A549 (cell line): ENCODE results near the gene MRPL4.

Experiments
- CTCF ChIP-seq: fragments of >200 bp; sonication (Bioruptor Twin); formaldehyde crosslinking; IDR thresholded peaks from 3 replicates; pipeline ENCODE4 v1.5.1; 2016
- EP300 ChIP-seq, 2 experiments: fragments of >200 bp; sonication (Bioruptor Twin); formaldehyde crosslinking; IDR thresholded peaks; 2 replicates in 1 of 2; 3 replicates in 1 of 2; pipeline ENCODE4 v1.6.1; 2016 to 2017
- ESRRA ChIP-seq: fragments of 150-350 bp; IDR thresholded peaks from 2 replicates; pipeline ENCODE4 v1.6.1; 2014; ENCODE audit warnings: mild to moderate bottlenecking, low read length, borderline replicate concordance
- HOXA7 ChIP-seq: fragments of 250-450 bp; sonication (Bioruptor Pico); IDR thresholded peaks from 2 replicates; pipeline ENCODE4 v1.5.0; 2020; ENCODE audit warnings: mild to moderate bottlenecking, moderate library complexity
- KDM1A ChIP-seq: fragments of 200-600 bp; sonication (generic); IDR thresholded peaks from 2 replicates; pipeline ENCODE4 v1.6.1; 2016; ENCODE audit warnings: low read depth, mild to moderate bottlenecking
- MAFK ChIP-seq: fragments of 450-650 bp; IDR thresholded peaks from 2 replicates; pipeline ENCODE4 v1.6.1; 2014; ENCODE audit not compliant: partially characterized antibody
- MAX ChIP-seq: IDR thresholded peaks from 2 replicates; pipeline ENCODE4 v1.6.1; 2012
- MYC ChIP-seq: IDR thresholded peaks from 2 replicates; pipeline ENCODE4 v1.6.1; 2012; ENCODE audit warnings: mild to moderate bottlenecking, inconsistent platforms, low read length, improper control_type of control experiment, borderline replicate concordance
- POLR2A ChIP-seq: IDR thresholded peaks from 2 replicates; pipeline ENCODE4 v1.6.1; 2012; ENCODE audit warnings: mild to moderate bottlenecking, low read length
- RCOR1 ChIP-seq: fragments of 150-350 bp; IDR thresholded peaks from 2 replicates; pipeline ENCODE4 v1.6.1; 2014; ENCODE audit warnings: antibody characterized with exemption, low read length, low read depth
- REST ChIP-seq: fragments of 200-600 bp; sonication (generic); IDR thresholded peaks from 2 replicates; pipeline ENCODE4 v1.6.1; 2016; ENCODE audit warnings: antibody characterized with exemption, mild to moderate bottlenecking, moderate library complexity
- SMC3 ChIP-seq: fragments of >200 bp; sonication (Bioruptor Twin); formaldehyde crosslinking; IDR thresholded peaks from 3 replicates; pipeline ENCODE4 v1.6.1; 2018; ENCODE audit warnings: inconsistent platforms
- USF2 ChIP-seq: fragments of 450-650 bp; IDR thresholded peaks from 2 replicates; pipeline ENCODE4 v1.6.1; 2014; ENCODE audit warnings: antibody characterized with exemption

- no peak for TF ChIP-seq CTCF
- no peak for TF ChIP-seq MAX
- TF ChIP-seq SMC3, result no peak
- TF ChIP-seq MAFK, result no peak
- TF ChIP-seq MYC, result no peak
- TF ChIP-seq HOXA7 (CRISPR knock-in tag), result no peak
- no peak for TF ChIP-seq ESRRA
- no peak for TF ChIP-seq POLR2A
- no peak for TF ChIP-seq REST
- no peak for TF ChIP-seq KDM1A
- TF ChIP-seq RCOR1, result no peak
- no peak for TF ChIP-seq EP300 (IDR thresholded peaks at IDR 0.05)
- no peak for TF ChIP-seq USF2
These were observed 18.1 kb upstream of the MRPL4 start for GRCh38 chr19:10233946-10234345.
